GM18858 (cell line): ENCODE measurements around the gene SULT2B1.
"Not testable (repeated sequence)": the region's sequence is repeated elsewhere in the genome, so short reads cannot be mapped to it uniquely, and the experiment has no call there.

Source experiments
- ATAC-seq: cut with Tn5 transposase; IDR thresholded peaks from one replicate; pipeline ENCODE4 v1.9.1; 2021; ENCODE audit not compliant: unreplicated experiment

SULT2B1 gene

DNA sequence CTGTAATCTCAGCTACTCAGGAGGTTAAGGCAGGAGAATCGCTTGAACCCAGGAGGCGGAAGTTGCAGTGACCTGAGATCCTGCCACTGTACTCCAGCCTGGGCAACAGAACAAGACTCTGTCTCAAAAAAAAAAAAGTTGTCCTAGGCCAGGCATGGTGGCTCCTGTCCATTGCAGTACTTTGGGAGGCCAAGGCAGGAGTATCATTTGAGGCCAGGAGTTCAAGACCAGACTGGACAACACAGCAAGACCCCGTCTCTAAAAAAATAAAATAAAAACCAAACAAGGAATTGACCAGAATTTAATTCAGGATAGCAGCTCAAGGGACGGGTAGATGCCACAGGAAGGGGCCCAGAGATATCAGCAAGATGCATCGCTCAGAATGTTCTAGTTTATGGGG lies 4.9 kb downstream of the SULT2B1 start:
- no peak for ATAC-seq

DNA sequence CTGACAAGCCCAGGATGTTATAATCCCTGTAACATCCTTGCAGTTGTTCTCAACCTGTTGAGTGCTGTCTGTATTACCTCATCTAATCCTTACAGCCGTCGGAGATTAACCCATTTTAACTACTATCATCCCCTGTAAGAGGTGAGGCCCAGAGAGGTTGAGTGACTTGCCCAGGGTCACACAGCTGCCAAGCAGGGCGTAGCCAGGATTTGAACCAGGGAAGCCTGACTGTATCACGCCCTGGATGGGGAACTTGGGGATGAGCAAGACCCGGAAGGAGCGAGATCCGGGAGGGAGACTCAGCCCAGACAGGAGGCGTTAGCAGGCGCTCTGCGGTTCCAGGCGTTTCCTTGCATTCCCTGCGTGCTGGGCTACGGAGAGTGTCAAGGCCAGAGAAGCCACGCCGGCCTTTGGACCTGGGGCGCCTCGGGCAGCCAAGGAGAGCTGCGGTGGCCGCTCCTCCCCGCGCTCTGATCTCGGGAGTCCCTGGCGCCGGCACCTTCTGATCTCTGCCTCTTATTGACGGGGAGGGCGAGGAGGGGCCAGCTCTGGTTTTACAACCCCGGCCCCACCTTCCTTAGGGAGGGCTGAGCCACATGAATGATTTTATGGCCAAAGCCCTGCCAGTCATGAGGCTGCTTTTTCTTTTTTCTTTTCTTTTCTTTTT lies 6.2 kb downstream of the SULT2B1 start:
- no peak for ATAC-seq

DNA sequence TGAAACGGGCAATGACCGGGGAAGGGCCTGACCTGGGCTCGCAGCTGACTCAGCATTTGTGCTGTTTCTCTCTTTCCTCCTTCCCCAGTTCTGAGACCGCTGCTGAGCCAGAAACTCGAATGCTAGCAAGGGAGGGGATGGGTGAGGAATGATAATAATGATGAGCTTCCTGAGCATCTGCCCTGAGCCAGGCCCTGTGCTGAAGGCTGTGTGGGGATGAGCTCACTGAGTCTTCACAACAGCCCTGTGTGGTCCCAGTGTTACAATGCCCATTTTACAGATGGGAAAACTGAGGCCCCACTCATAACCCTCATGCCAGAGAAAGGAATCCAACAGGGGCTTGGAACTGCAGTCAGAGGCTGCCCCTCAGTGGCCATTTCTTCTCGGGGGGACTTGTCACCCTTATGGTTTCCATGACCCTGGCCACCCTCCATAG lies 8.1 kb downstream of the SULT2B1 start:
- no peak for ATAC-seq

DNA sequence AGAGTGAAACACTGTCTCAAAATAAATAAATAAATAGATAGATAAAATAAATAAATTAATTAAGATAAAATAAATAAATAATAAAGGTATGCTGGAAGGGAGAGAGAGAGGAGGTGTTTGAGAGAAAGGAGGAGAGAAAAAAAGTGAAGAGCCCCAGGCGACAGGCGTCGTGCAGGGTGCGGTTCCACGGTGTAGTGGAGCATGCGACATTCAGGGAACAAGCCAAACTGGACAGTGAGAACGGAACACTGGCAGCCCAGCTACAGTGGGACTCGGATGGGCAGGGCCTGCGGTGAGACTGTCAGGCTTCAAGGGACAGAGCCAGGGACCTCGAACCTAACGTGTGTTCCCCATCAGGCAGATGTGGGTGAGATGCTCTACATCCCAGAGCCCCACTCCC lies 9.4 kb downstream of the SULT2B1 start:
- no peak for ATAC-seq

DNA sequence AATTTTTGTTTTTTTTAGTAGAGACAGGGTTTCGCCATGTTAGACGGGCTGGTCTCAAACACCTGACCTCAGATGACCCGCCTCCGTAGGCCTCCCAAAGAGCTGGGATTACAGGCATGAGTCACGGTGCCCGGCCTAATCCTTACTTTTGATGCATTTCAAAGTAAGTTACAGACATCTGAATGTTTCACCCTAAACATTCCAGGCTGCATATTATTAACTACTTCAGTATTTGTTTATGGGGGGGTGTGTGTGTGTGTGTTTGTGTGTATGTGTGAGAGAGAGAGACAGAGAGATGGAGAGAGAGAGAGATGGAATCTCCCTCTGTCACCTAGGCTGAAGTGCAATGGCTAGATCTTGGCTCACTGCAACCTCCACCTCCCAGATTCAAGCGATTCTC lies 13.1 kb downstream of the SULT2B1 start:
- ATAC-seq: no peak

DNA sequence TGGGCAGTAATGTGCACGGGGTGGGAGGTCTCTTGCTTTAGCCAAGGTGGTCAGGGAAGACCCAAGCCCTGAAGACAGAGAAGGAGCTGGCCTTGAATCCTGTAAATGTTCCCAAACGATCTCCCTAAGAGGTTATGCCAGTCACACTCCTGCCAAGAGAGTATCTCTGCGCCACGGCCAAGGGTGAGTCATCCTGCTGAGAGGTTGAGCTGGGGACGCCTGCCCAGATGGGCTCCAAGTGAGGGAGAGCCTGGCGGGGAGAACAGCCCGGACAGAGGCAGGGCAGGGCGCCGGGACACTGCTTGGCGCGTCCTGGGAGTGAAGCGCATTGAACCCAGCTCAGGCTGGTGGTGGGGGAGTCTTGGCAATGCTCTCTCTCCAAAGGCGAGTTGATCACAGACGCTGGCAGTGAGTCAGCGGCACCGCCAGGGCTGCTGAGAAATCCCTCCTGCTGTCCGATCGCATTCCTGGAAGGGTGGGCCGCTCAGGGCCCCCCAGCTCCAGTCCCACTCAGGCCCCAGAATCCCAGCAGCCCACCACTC lies 16.4 kb downstream of the SULT2B1 start:
- no peak for ATAC-seq

DNA sequence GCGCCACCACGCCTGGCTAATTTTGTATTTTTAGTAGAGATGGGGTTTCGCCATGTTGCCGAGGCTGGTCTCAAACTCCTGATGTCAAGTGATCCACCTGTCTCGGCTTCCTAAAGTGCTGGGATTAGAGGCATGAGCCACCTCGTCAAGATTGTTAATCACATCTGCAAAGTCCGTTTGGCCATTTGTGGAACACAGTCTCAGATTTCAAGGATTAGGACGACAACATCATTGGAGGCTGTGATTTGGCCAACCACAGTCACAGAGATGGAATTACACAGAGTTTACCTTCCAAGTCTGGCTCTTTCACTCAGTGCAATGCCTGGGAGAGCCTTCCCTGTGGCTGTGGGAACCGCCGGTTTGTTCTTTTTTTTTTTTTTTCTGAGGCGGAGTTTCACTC lies 17.8 kb downstream of the SULT2B1 start:
- no peak for ATAC-seq

DNA sequence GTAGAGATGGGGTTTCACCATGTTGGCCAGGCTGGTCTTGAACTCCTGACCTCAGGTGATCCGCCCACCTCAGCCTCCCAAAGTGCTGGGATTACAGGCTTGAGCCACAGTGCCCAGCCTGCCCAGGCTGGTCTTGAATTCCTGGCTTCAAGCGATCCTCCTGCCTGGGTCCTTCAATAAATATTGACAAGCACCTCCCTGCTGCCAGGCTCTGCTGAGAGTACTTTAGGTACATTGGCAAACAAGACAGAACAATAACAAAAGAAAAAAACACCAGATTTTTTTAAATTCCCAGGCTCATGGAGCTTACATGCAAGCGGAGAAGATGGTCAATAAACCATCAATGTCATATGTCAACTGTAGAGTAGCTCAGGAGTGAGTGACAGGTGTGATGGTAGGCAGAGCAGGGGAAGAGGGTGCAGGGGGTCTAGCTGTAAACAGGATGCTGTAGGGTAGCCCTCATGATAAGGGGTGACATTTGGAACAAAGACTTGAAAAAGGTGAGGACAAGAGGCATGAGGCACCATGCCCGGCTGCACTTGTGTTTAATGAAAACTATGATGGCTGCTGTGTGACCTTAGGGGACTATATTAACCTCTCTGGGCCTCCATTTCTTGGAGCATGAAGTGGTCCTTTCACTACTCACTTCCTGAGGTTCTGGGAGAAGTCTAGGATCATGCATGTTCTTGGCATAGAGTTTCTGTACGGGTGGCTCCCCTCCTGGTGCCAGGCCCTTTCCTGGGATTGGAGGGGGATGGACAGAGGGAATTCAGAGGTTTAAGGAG lies 19.6 kb downstream of the SULT2B1 start:
- ATAC-seq: no peak

DNA sequence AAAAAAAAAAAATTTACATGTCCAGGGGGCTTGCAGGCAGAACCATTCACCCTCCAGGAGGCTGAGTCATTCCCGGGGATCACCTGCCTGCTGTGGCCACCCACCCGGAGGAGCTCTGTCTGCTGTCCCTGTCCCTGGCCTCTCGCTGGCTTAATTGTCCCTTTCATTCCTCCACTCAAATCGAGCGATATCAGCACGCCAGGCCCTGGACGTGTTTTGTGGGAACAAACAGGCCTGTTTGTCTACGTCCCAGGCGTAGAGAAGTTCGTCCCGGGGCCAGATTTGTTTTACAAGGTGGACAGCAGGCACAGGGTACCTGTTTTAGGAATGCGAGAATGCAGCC lies 21.2 kb downstream of the SULT2B1 start:
- no peak for ATAC-seq

DNA sequence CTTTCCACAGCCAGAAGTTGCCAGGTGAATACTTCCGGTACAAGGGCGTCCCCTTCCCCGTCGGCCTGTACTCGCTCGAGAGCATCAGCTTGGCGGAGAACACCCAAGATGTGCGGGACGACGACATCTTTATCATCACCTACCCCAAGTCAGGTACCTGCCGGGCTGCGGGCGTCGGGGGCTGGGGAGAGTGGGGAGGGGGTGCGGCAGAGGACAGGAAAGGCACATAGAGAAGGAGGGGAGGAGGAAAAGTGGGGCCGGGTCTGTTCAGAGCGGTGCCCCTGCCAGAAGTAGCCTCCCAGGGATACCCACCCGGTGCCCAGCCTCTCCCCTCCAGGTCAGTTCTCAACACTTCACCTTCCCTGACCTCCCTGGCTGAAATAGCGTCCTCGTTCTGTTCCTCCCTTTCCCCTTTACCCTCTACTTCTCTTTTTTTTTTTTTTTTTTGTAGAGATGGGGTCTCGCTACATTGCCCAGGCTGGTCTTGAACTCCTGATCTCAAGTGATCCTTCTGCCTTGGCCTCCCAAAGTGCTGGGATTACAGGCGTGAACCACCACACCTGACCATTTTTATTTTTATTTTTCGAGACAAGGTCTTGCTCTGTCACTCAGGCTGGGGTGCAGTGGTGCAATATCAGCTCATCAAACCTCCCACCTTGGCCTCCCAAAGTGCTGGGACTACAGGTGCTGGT lies 24.1 kb downstream of the SULT2B1 start:
- ATAC-seq: no peak

DNA sequence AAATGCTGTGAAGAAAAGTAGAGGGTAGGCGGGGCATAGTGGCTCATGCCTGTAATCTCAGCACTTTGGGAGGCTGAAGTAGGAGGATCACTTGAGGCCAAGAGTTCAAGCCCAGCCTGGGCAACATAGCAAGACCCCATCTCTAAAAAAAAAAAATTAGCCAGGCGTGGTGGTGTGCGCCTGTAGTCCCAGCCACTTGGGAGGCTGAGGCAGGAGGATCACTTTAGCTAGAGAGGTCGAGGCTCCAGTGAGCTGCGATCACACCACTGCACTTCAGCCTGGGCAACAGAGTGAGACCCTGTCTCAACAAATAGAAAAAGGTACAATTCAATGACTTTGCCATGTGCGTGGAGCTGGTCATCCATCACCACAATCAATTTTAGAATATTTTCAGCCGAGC lies 25.9 kb downstream of the SULT2B1 start:
- ATAC-seq: not testable (repeated sequence)

DNA sequence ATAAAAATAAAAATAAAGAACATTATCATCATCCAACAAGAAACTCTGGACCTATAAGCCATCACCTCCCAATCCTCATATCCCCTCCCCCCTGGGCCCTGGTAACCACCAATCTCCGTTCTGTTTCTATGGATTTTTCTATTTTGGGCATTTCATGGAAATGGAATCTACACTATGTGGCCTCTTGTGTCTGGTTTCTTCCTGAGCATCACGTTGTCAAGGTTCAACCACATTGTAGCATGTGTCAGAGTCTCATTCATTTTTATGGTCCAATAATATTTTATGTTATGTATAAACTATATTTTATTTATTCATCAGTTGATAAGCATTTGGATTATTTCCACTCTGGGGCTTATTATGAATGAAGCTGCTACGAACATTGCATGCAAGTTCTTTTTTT lies 26.9 kb downstream of the SULT2B1 start:
- ATAC-seq: no peak

DNA sequence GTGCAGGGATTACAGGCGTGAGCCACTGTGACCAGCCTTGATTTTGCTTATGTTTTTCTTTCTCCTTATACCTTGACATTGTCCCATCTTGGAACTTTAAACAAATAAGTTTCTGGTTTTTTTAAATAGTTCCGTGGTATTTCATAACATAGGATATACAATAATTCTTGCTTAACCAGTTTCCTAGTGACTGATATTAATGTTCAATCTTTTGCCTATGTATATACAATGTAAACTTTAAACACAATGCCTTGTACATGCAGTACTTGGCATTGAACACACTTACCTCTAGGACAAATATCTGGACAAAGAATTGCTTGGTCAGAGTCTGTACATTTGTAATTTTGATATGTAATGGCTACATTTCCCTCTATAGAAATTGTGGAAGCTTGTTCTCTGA lies 30.2 kb downstream of the SULT2B1 start:
- ATAC-seq: no peak

DNA sequence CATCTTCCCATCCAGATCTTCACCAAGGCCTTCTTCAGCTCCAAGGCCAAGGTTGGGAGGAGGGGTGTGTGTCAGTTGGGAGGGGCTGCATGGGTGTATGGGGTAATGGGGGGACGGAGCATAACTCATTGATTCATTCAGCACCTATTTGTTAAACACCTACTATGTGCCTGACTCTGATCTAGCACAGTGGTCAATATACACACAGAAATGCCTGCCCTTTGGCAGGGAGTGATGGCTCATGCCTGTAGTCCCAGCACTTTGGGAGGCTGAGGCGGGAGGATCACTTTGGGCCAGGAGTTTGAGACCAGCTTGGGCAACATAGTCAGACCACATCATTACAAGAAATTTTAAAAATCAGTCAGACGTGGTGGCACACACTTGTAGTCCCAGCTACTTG lies 35.4 kb downstream of the SULT2B1 start:
- ATAC-seq: no peak

DNA sequence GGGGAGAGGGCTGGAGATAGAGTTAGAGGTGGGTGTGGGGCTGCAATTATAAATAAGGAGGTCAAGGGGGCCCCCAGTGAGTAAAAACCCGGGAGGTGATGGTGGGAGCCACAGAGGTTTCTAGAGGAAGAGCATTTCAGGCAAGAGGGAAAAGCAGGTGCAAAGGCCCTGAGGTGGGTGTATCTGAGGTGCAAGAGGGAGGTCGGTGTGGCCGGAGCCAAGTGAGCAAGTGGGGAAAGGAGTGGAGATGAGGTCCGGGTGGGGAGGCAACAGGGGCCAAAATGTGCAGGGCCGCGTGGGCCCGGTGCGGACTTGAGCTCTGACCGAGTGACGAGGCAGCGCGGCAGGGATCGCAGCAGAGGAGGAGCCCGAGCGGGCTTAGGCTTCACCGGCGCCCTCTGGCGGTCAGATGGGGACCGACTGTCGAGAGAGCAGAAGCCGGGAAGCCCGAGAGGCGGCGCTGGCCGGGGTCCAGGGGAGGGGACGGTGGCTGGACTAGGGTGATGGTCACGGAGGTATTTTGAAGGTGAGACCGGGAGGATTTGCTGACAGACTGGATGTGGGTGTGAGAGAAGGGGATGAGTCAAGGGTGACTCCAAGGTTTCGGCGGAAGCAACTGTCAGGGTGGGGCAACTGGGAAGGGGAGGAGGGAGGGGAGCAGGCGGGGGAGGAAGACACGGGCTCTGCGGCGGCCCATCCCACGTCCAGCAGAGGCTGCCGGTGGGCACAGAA lies 36.9 kb downstream of the SULT2B1 start:
- no peak for ATAC-seq

DNA sequence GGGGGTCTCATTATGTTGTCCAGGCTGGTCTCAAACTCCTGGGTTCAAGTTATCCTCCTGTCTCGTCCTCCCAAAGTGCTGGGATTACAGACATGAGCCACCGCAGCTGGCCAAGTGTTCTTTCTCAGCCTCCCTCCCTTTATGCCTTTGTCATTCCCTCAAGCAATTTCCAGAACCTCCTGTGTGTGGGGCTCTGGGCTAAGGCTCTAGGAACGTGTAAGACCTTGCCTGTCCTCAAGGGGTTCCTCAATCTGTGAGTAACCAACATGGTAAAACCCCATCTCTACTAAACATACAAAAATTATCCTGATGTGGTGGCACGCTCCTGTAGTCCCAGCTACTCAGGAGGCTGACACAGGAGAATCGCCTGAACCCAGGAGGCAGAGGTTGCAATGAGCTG lies 39.0 kb downstream of the SULT2B1 start:
- ATAC-seq: no peak

DNA sequence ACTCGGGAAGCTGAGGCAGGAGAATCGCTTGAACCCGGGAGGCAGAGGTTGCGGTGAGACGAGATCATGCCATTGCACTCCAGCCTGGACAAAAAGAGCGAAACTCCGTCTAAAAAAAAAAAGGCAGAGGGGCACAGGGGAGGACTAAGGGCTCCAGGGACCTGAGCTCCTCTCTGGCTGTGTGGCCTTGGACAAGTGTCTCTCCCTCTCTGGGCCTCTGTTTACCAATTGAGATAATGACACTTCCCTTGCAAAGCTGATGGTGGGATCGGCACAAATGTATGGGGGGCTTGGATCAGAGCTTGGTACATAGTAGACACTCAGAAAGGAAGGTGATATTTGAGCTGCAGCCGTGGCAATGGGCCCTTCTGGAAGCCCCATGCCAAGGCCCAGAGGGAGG lies 43.2 kb downstream of the SULT2B1 start:
- no peak for ATAC-seq

DNA sequence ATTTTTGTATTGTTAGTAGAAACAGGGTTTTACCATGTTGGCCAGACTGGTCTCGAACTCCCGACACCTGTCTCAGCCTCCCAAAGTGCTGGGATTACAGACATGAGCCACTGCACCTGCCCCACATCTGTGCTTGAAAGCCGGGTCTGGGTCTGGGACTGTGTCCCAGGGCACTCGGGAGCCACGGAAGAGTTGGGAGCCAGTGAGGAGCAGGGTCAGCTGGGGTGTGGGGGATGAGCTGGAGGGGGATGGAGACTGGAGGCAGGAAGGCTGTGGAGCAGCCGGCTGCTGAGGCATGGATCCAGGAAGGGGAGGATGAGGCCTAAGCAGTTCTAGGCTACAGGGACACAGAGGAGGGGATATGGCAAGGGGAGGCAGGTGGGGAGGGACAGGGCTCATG lies 43.9 kb downstream of the SULT2B1 start:
- no peak for ATAC-seq

DNA sequence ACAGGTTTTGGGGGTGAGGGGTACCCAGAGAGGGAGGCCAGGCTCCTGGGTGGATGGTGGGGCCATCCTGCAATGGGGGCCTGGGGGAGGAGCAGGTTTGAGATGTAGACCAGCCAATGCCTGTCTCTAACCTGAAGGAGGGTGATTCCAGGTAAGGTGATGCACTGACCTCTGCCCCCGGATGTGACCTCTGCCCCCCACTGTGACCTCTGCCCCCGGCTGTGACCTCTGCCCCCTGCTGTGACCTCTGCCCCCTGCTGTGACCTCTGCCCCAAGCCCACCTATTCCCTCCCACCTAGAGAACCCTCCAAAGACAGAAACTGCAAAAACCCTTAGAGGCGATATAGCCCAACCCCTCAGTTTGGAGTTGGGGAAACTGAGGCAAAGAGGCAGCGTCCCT lies 44.3 kb downstream of the SULT2B1 start:
- ATAC-seq: no peak

DNA sequence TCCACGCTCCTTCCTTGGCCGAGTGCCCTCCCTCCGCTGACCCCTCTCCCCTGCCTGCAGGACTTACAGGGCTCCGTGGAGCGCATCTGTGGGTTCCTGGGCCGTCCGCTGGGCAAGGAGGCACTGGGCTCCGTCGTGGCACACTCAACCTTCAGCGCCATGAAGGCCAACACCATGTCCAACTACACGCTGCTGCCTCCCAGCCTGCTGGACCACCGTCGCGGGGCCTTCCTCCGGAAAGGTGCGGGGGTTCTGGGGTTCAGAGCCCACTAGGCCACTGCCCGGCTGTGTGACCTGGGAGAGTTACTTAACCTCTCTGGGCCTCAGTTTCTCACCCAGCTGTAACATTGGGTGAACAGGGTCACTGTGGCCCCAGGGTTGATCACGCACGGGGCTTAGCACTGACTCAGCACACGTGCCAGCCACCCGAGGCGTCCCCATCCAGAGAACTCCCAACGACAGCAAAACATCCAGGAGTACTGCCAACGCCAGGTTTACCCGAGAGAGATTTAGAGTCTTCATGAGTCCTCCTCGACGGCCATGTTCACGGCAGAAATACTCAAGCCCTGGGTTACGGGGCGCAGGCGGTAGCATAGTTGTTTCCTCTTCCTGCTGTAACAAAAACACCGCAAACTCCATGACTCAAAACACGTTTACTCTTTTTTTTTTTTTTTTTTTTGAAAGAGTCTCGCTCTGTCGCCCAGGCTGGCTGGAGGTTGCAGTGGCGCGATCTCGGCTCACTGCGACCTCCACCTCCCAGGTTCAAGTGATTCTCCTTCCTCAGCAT lies 44.9 kb downstream of the SULT2B1 start:
- no peak for ATAC-seq
